RWPE1 (cell line): ENCODE measurements around the gene HADH.

Source experiments
- CTCF ChIA-PET: fragments of 350-600 bp; sonication (Branson Sonifier 250); formaldehyde crosslinking; extraction: SDS; loops from one replicate; lab custom pipeline; 2021; lab: Yijun Ruan, JAX
- POLR2A ChIA-PET: fragments of 400-600 bp; formaldehyde crosslinking; extraction: SDS; loops from one replicate; lab custom pipeline; 2020; ENCODE audit warnings: antibody characterized with exemption; ENCODE audit not compliant: low non-redundant PET; lab: Yijun Ruan, JAX
- DNase-seq: peaks from one replicate; pipeline ENCODE4 v3.0.0; 2012; ENCODE audit warnings: low spot score
- H3K27ac ChIP-seq: fragments of 450-650 bp; 2 replicates; pipeline ENCODE4 v1.5.1; 2017
- TF ChIP-seq, protein P1 (sequence below): fragments of 450-650 bp; conservative IDR thresholded peaks from 2 replicates; pipeline ENCODE4 v1.5.1; 2017; ENCODE audit warnings: low read depth, mild to moderate bottlenecking

HADH gene

GRCh38 chr4:108013327-108013726 is 23.6 kb downstream of the HADH start:
- ChIA-PET CTCF (no interaction called here), POLR2A (no interaction called here)
- H3K27ac ChIP-seq: no peak overlapping the region
- TF ChIP-seq, protein P1, sequence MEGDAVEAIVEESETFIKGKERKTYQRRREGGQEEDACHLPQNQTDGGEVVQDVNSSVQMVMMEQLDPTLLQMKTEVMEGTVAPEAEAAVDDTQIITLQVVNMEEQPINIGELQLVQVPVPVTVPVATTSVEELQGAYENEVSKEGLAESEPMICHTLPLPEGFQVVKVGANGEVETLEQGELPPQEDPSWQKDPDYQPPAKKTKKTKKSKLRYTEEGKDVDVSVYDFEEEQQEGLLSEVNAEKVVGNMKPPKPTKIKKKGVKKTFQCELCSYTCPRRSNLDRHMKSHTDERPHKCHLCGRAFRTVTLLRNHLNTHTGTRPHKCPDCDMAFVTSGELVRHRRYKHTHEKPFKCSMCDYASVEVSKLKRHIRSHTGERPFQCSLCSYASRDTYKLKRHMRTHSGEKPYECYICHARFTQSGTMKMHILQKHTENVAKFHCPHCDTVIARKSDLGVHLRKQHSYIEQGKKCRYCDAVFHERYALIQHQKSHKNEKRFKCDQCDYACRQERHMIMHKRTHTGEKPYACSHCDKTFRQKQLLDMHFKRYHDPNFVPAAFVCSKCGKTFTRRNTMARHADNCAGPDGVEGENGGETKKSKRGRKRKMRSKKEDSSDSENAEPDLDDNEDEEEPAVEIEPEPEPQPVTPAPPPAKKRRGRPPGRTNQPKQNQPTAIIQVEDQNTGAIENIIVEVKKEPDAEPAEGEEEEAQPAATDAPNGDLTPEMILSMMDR: no peak
- DNase-seq: no peak

DNA sequence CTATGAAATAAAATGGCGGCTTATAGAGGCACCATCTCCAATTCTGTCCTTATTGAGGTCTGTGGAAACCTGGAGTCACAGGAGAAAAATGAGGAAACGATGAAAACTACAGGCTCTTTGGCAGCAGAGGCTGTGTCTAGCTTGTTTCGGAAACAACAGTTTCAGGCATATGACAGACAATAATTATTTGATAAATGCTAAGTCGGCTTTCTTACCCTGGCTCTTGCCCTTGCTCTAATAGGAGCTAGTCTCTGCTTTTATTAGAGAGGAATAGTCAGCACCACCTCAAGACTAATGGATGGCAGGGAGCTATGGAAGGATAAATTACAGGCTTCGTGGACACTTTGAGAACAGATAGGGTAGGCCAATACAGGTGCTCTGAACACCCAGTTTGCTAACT is 24.3 kb downstream of the HADH start:
- ChIA-PET POLR2A (no interaction called here), CTCF (interaction anchor here (0.6 kb wide), 1 partner anchor 133 kb away, joined by 3 read pairs; no protein-coding TSS in a partner anchor)
- TF ChIP-seq, protein P1: no peak
- H3K27ac ChIP-seq: no peak overlapping the region
- DNase-seq: no peak

- TF ChIP-seq, protein P1: peak; percentile 92
- H3K27ac ChIP-seq: no peak overlapping the region
- ChIA-PET POLR2A (no interaction called here), CTCF (interaction anchor here (0.6 to 2.1 kb wide), 22 partner anchors 9 to 1645 kb away, joined by 3 to 22 read pairs (median 4); no protein-coding TSS in a partner anchor)
- peak; percentile 68 for DNase-seq
These were observed 28.6 kb downstream of the HADH start for GRCh38 chr4:108018040-108018883.

GRCh38 chr4:108018884-108019187 is 29.1 kb downstream of the HADH start:
- TF ChIP-seq, protein P1: peak; percentile 68
- CTCF ChIA-PET: interaction anchor here (0.6 to 2.1 kb wide), 22 partner anchors 10 to 1645 kb away, joined by 3 to 22 read pairs (median 4); no protein-coding TSS in a partner anchor
- POLR2A ChIA-PET: no interaction called here
- no peak overlapping the region for H3K27ac ChIP-seq
- DNase-seq: no peak

DNA sequence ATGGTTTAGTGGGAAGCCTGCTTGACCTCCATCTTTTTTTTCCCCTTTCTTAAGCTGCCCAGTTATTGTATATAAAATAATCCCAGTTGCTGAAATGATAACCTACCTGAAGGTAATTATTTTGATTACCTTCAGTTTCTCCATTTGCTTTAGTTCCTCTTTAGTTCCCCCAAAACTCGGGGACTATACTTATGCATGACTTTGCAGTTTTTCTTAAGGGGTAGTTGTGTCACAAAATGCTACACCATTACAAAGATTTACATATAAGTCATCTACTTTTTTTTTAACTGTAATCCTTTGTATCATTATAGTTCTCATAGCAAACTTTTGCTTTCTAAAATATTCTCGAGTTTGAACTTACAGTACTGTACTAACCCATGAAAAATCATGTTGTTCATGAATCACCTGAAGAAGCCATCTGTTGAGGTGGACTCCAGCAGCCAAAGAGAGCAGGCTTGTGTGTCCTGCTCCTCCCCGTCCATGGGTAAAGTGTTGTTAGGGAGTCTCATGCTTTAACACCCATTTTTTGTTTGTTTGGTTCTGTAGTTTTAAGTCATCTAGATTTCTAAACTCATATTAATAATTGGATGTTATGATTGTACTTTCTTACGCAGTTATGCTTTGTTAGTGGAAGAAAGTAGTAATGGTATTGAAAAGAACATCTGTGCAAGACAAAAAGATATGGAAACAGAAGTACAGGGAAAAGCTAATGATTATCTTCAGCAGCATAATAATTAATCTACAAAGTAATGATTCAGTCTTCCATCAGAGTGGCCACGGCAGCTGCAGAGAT is 34.6 kb downstream of the HADH start:
- DNase-seq: no peak
- ChIA-PET CTCF (no interaction called here), POLR2A (no interaction called here)
- H3K27ac ChIP-seq: no peak overlapping the region
- TF ChIP-seq, protein P1: no peak

DNA sequence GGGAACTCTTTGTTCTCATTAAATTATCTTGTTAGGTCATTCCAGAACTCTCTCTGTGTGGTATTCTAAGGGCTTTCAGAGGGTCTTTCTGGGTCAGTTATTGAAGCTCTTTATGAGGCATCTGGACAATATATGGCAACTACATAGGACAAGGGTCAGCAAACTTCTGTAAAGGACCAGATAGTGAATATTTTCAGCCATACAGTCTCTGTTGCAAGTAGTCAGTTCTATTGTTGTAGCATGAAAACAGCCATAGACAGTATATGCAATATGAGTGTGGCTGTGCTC is 35.1 kb downstream of the HADH start:
- POLR2A ChIA-PET: no interaction called here

More for the DNA sequence above, 35.1 kb downstream of the HADH start:
- TF ChIP-seq, protein P1: no peak
- H3K27ac ChIP-seq: no peak overlapping the region
- CTCF ChIA-PET: no interaction called here
- no peak for DNase-seq
